H9 (cell line): ENCODE results near the gene GPC6. TPM values are rescaled to one million over a fixed set of nuclear protein-coding genes. Genes with fewer than 3 reads are reported as not detected.

Experiments used
- DNase-seq: peaks from one replicate; pipeline ENCODE4 v3.0.0-alpha.2; 2017
- H2AFZ ChIP-seq: one replicate; pipeline ENCODE4 v1.6.1; 2013; ENCODE audit warnings: mild to moderate bottlenecking, low read length, control low read depth, moderate library complexity
- H2AK5ac ChIP-seq: 2 replicates; pipeline ENCODE4 v1.6.1; 2013; ENCODE audit warnings: low read length, control low read depth, mixed read lengths; ENCODE audit not compliant: insufficient read length
- H2BK120ac ChIP-seq: one replicate; pipeline ENCODE4 v1.6.1; 2013; ENCODE audit warnings: low read depth, mild to moderate bottlenecking, low read length, control low read depth, inconsistent platforms; ENCODE audit not compliant: poor library complexity, severe bottlenecking
- H2BK12ac ChIP-seq: 2 replicates; pipeline ENCODE4 v1.6.1; 2013; ENCODE audit warnings: low read length, control low read depth, mixed read lengths, low read depth; ENCODE audit not compliant: insufficient read length
- H2BK15ac ChIP-seq: 2 replicates; pipeline ENCODE4 v1.6.1; 2013; ENCODE audit warnings: low read depth, low read length, control low read depth
- H2BK20ac ChIP-seq: one replicate; pipeline ENCODE4 v1.6.1; 2013; ENCODE audit warnings: low read depth, mild to moderate bottlenecking, low read length, control low read depth, inconsistent platforms; ENCODE audit not compliant: poor library complexity, severe bottlenecking
- H2BK5ac ChIP-seq: 2 replicates; pipeline ENCODE4 v1.6.1; 2013; ENCODE audit warnings: low read length, control low read depth, mixed read lengths; ENCODE audit not compliant: insufficient read length
- H3K14ac ChIP-seq: 2 replicates; pipeline ENCODE4 v1.6.1; 2013; ENCODE audit warnings: low read length, control low read depth; ENCODE audit not compliant: insufficient read depth
- H3K18ac ChIP-seq: 2 replicates; pipeline ENCODE4 v1.6.1; 2013; ENCODE audit warnings: low read depth, mild to moderate bottlenecking, mixed read lengths, low read length, control low read depth; ENCODE audit not compliant: insufficient read length
- H3K23ac ChIP-seq: 2 replicates; pipeline ENCODE4 v1.6.1; 2013; ENCODE audit warnings: low read length, control low read depth, mixed read lengths, low read depth; ENCODE audit not compliant: insufficient read length
- H3K23me2 ChIP-seq: 2 replicates; pipeline ENCODE4 v1.6.1; 2013; ENCODE audit warnings: low read depth, mild to moderate bottlenecking, mixed read lengths, low read length, control low read depth; ENCODE audit not compliant: insufficient read length, poor library complexity, severe bottlenecking
- H3K27ac ChIP-seq: 2 replicates; pipeline ENCODE4 v1.5.1; 2013; ENCODE audit warnings: low read length, control low read depth, mixed read lengths, low read depth; ENCODE audit not compliant: insufficient read length
- H3K27me3 ChIP-seq: 2 replicates; pipeline ENCODE4 v1.6.1; 2013; ENCODE audit warnings: low read length, control low read depth, inconsistent platforms; ENCODE audit not compliant: insufficient read depth
- H3K4ac ChIP-seq: 2 replicates; pipeline ENCODE4 v1.6.1; 2013; ENCODE audit warnings: low read depth, mild to moderate bottlenecking, control low read depth, inconsistent platforms, low read length, moderate library complexity
- H3K4me1 ChIP-seq: 2 replicates; pipeline ENCODE4 v1.6.1; 2013; ENCODE audit warnings: low read length, control low read depth, inconsistent platforms; ENCODE audit not compliant: insufficient read depth
- H3K4me2 ChIP-seq: 2 replicates; pipeline ENCODE4 v1.6.1; 2013; ENCODE audit warnings: low read length, control low read depth, mixed read lengths; ENCODE audit not compliant: insufficient read length, insufficient read depth
- H3K56ac ChIP-seq: 2 replicates; pipeline ENCODE4 v1.6.1; 2013; ENCODE audit warnings: low read depth, mild to moderate bottlenecking, mixed read lengths, low read length, control low read depth; ENCODE audit not compliant: insufficient read length
- H3K79me1 ChIP-seq: 2 replicates; pipeline ENCODE4 v1.6.1; 2013; ENCODE audit warnings: low read depth, mild to moderate bottlenecking, moderate library complexity, low read length, control low read depth, inconsistent platforms; ENCODE audit not compliant: insufficient read depth, poor library complexity, severe bottlenecking
- H3K79me2 ChIP-seq: 2 replicates; pipeline ENCODE4 v1.6.1; 2013; ENCODE audit warnings: low read length, control low read depth, inconsistent platforms; ENCODE audit not compliant: insufficient read depth
- H3K9ac ChIP-seq: 2 replicates; pipeline ENCODE4 v1.6.1; 2013; ENCODE audit warnings: low read length, control low read depth, mixed read lengths; ENCODE audit not compliant: insufficient read length; ENCODE audit errors: extremely low read depth
- H3K9me3 ChIP-seq: one replicate; pipeline ENCODE4 v1.6.1; 2013; ENCODE audit warnings: low read depth, low read length, inconsistent platforms; ENCODE audit not compliant: control insufficient read depth
- H3T11ph ChIP-seq: one replicate; pipeline ENCODE4 v1.6.1; 2013; ENCODE audit warnings: mild to moderate bottlenecking, low read length, control low read depth, inconsistent platforms
- H4K20me1 ChIP-seq: one replicate; pipeline ENCODE4 v1.6.1; 2013; ENCODE audit not compliant: control insufficient read depth, insufficient read length, insufficient read depth
- H4K5ac ChIP-seq: 2 replicates; pipeline ENCODE4 v1.6.1; 2013; ENCODE audit warnings: low read depth, mild to moderate bottlenecking, mixed read lengths, low read length, control low read depth; ENCODE audit not compliant: insufficient read length
- H4K8ac ChIP-seq: replicated peaks from 2 replicates; pipeline ENCODE4 v1.6.1; 2013; ENCODE audit warnings: low read length, control low read depth, mixed read lengths, low read depth; ENCODE audit not compliant: insufficient read length
- H4K91ac ChIP-seq: 2 replicates; pipeline ENCODE4 v1.6.1; 2013; ENCODE audit warnings: low read depth, mild to moderate bottlenecking, moderate library complexity, mixed read lengths, low read length, control low read depth; ENCODE audit not compliant: insufficient read length
- H3K27ac Mint-ChIP-seq, 3 experiments: 2 replicates in 2 of 3; 3 replicates in 1 of 3; pipeline ENCODE4 v1.8.0; 2020 to 2021; ENCODE audit warnings: mixed read lengths in 3 of 3, mild to moderate bottlenecking in 1 of 3, moderate library complexity in 1 of 3
- H3K27me3 Mint-ChIP-seq: 2 replicates; pipeline ENCODE4 v1.8.0; 2021; ENCODE audit warnings: low read depth, mild to moderate bottlenecking, moderate library complexity, mixed read lengths
- H3K36me3 Mint-ChIP-seq, 3 experiments: 2 replicates in 2 of 3; 3 replicates in 1 of 3; pipeline ENCODE4 v1.8.0; 2020 to 2021; ENCODE audit warnings: low read depth in 3 of 3, mixed read lengths in 3 of 3; ENCODE audit not compliant: insufficient read depth in 1 of 3
- H3K4me1 Mint-ChIP-seq, 2 experiments: 2 replicates each; pipeline ENCODE4 v1.8.0; 2020; ENCODE audit warnings: mixed read lengths in 2 of 2
- H3K4me3 Mint-ChIP-seq, 2 experiments: 2 replicates in 1 of 2; 3 replicates in 1 of 2; pipeline ENCODE4 v1.8.0; 2020 to 2021; ENCODE audit warnings: mild to moderate bottlenecking in 2 of 2, mixed read lengths in 2 of 2, moderate library complexity in 1 of 2
- H3K9me3 Mint-ChIP-seq, 2 experiments: 2 replicates in 1 of 2; 3 replicates in 1 of 2; pipeline ENCODE4 v1.8.0; 2020; ENCODE audit warnings: mild to moderate bottlenecking in 2 of 2, mixed read lengths in 2 of 2, moderate library complexity in 1 of 2
- WGBS: extraction: QIAGEN DNeasy Blood & Tissue Kit; methylation state at CpG from one replicate; pipeline ENCODE4 v1.1.7; 2013; ENCODE audit warnings: missing lambda C conversion rate, low lambda C conversion rate, mixed read lengths; ENCODE audit not compliant: insufficient read length; ENCODE audit errors: extremely low coverage; 5-methylcytosine and 5-hydroxymethylcytosine counted together
- total RNA-seq: library from RNA; stranded (reverse); gene quantifications from 2 replicates; pipeline ENCODE4 v1.2.1, GENCODE V29; 2021
- TF ChIP-seq, protein P1 (sequence below): fragments of 200-600 bp; sonication (generic); conservative IDR thresholded peaks from 3 replicates; pipeline ENCODE4 v1.8.0; 2021; ENCODE audit warnings: antibody characterized with exemption, mild to moderate bottlenecking

The GPC6 gene
- total RNA-seq, 1 experiment from 2014 or later, result 15.6 TPM

DNA sequence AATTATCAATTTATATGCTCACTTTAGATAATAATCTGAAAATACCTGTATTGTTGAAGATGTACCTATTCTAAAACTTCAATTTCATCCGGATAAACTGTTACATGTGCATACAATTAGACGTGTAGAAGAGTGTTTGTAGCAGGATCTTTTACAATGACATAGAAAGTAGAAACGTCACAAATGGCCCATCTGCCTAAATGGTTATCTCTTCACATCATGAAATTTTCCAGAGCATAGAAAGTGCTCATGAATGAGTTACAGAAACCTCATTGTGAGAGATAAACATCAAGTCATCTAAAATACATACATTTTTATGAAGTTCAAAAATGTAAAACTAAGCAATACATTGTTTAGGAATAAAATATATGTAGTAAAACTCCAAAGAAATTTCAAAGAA lies 607.4 kb downstream of the GPC6 start:
- no peak overlapping the region for H3K27ac Mint-ChIP-seq

More for the DNA sequence above, 607.4 kb downstream of the GPC6 start:
- H2AFZ ChIP-seq, result no peak overlapping the region
- no peak overlapping the region for H3T11ph ChIP-seq
- H3K4me1 ChIP-seq, result peaks cover 2% of the 10 kb centered on the region; the same call in 1 of the 2 replicates
- no peaks in the 10 kb centered on the region for H3K27me3 ChIP-seq
- no peak overlapping the region for H2BK120ac ChIP-seq
- no peak overlapping the region for H3K18ac ChIP-seq
- no peak overlapping the region for H2AK5ac ChIP-seq
- H4K91ac ChIP-seq, result no peak overlapping the region
- Mint-ChIP-seq H3K4me3 (no peak overlapping the region), H3K9me3 (no peaks in the 10 kb centered on the region), H3K36me3 (0 out of 7 replicates have a peak, but pooled peaks cover 0 to 2% (median 0%) of the 10 kb centered on the region in 3 experiments), H3K4me1 (peaks cover 9% of the 10 kb centered on the region in 2 experiments), H3K27me3 (no peaks in the 10 kb centered on the region)
- H3K79me2 ChIP-seq, result no peaks in the 10 kb centered on the region
- no peak overlapping the region for H2BK5ac ChIP-seq
- H3K23ac ChIP-seq, result no peak overlapping the region
- H3K9me3 ChIP-seq, result no peaks in the 10 kb centered on the region
- no peaks in the 10 kb centered on the region for H3K79me1 ChIP-seq
- no peaks in the 10 kb centered on the region for H3K23me2 ChIP-seq
- no peak overlapping the region for H4K8ac ChIP-seq
- no peak overlapping the region for H2BK20ac ChIP-seq
- no peak overlapping the region for H3K14ac ChIP-seq
- TF ChIP-seq, protein P1, sequence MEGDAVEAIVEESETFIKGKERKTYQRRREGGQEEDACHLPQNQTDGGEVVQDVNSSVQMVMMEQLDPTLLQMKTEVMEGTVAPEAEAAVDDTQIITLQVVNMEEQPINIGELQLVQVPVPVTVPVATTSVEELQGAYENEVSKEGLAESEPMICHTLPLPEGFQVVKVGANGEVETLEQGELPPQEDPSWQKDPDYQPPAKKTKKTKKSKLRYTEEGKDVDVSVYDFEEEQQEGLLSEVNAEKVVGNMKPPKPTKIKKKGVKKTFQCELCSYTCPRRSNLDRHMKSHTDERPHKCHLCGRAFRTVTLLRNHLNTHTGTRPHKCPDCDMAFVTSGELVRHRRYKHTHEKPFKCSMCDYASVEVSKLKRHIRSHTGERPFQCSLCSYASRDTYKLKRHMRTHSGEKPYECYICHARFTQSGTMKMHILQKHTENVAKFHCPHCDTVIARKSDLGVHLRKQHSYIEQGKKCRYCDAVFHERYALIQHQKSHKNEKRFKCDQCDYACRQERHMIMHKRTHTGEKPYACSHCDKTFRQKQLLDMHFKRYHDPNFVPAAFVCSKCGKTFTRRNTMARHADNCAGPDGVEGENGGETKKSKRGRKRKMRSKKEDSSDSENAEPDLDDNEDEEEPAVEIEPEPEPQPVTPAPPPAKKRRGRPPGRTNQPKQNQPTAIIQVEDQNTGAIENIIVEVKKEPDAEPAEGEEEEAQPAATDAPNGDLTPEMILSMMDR, result no peak
- H3K56ac ChIP-seq, result no peak overlapping the region
- H3K27ac ChIP-seq, result no peak overlapping the region
- no peaks in the 10 kb centered on the region for H4K20me1 ChIP-seq
- H4K5ac ChIP-seq, result no peak overlapping the region
- no peak overlapping the region for H2BK12ac ChIP-seq
- no peak for DNase-seq
- H3K4ac ChIP-seq, result no peak overlapping the region
- H3K9ac ChIP-seq, result no peak overlapping the region
- WGBS, result no CpG with 5 or more reads among the region's 3 CpGs
- H2BK15ac ChIP-seq, result no peak overlapping the region
- no peak overlapping the region for H3K4me2 ChIP-seq
